Measurements from ENCODE around the gene ABTB1.

The ABTB1 gene

GRCh38 chr3:127660621-127661251, 12.0 kb upstream of the ABTB1 start:
- DNase-seq = no peak
- no peaks in the 10 kb centered on the region for H3K36me3 Mint-ChIP-seq (ENCODE audit: low read depth)
- peaks cover 2% of the 10 kb centered on the region for H3K27me3 Mint-ChIP-seq
- H3K9me3 Mint-ChIP-seq = no peaks in the 10 kb centered on the region
- H3K4me1 Mint-ChIP-seq = no peaks in the 10 kb centered on the region
- no peak overlapping the region for H3K27ac Mint-ChIP-seq
- no peak for ATAC-seq
- H3K4me3 Mint-ChIP-seq = no peak overlapping the region

DNA sequence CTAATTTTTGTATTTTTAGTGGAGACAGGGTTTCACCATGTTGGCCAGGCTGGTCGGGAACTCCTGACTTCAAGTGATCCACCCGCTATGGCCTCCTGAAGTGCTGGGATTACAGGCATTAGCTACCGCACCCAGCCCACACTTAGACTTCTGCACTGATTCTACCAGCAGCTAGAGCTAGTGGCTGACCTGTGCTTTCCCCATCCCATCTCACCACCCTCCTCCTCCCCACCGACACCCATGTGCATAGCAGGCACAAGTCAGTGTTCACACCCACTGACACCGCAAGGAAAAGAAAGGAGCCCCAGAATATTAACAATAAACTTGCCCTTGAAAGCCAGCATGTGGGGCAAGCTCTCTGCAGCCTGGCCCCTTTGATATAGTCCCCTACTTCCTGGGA, 11.2 kb upstream of the ABTB1 start:
- no peak overlapping the region for H3K27ac Mint-ChIP-seq

DNA sequence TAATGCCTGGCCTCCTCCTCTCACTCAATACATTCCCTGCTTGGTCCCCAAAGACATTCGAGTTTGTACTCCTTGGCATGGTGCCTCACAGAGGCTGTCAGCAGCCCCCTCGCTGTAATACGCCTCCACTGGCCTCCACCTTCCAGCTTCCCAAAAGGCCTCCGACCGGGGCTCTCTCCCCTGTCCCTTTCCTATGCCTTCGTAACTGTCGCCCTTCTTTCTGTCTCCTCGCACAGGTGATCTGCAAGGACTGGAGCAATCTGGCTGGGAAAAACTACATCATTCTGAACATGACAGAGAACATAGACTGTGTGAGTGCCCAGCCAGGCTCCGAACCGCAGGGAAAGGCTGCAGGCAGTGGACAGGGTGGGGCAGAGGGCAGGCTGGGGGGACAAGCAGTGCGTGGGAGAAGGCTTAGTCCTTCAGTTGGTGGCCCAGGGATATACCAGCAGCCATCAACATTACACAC, 10.7 kb upstream of the ABTB1 start:
- no peaks in the 10 kb centered on the region for H3K9me3 Mint-ChIP-seq
- no peak for DNase-seq
- H3K4me1 Mint-ChIP-seq = no peaks in the 10 kb centered on the region
- no peak overlapping the region for H3K4me3 Mint-ChIP-seq
- no peak for ATAC-seq
- no peak overlapping the region for H3K27ac Mint-ChIP-seq
- peaks cover 2% of the 10 kb centered on the region for H3K27me3 Mint-ChIP-seq
- H3K36me3 Mint-ChIP-seq (ENCODE audit: low read depth) = no peaks in the 10 kb centered on the region

More for the DNA sequence above, 11.2 kb upstream of the ABTB1 start:
- DNase-seq (no peak), ATAC-seq (no peak)
- Mint-ChIP-seq H3K27me3 (peaks cover 2% of the 10 kb centered on the region), H3K9me3 (no peaks in the 10 kb centered on the region), H3K4me1 (no peaks in the 10 kb centered on the region), H3K4me3 (no peak overlapping the region), H3K36me3 (ENCODE audit: low read depth) (no peaks in the 10 kb centered on the region)

DNA sequence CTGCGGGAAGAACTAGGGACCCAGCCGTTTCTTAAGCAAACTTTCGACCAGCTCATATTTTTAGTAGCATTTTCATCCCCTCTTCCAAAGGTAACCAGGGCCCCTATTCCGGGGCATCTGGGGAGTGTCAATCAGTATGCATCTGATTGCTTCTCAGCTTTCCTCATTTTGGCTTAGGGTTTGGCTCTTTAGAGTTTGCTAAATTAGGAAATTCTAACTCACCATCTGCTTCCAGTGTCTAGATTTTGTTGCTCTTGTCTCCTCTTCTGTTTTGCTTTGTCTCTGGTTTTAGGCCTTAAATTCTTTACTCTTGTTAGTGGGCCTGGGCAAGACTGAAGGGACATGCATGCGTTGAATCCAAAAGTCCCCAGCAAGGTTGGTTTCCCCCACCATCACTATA, 9.6 kb upstream of the ABTB1 start:
- no peak overlapping the region for H3K27ac Mint-ChIP-seq
- H3K36me3 Mint-ChIP-seq (ENCODE audit: low read depth) = no peaks in the 10 kb centered on the region
- no peak overlapping the region for H3K4me3 Mint-ChIP-seq
- ATAC-seq (no peak), DNase-seq (no peak)
- no peaks in the 10 kb centered on the region for H3K9me3 Mint-ChIP-seq
- no peaks in the 10 kb centered on the region for H3K4me1 Mint-ChIP-seq
- H3K27me3 Mint-ChIP-seq = peaks cover 2% of the 10 kb centered on the region

- ATAC-seq (no peak), DNase-seq (no peak)
- no peaks in the 10 kb centered on the region for H3K4me1 Mint-ChIP-seq
- no peak overlapping the region for H3K4me3 Mint-ChIP-seq
- H3K9me3 Mint-ChIP-seq = no peaks in the 10 kb centered on the region
- H3K27me3 Mint-ChIP-seq = no peaks in the 10 kb centered on the region
- no peak overlapping the region for H3K27ac Mint-ChIP-seq
- H3K36me3 Mint-ChIP-seq (ENCODE audit: low read depth) = no peaks in the 10 kb centered on the region
Observed at GRCh38 chr3:127665165-127665564, 7.6 kb upstream of the ABTB1 start.

- DNase-seq = no peak
- ATAC-seq = no peak
- Mint-ChIP-seq H3K27me3 (no peaks in the 10 kb centered on the region), H3K4me3 (no peak overlapping the region), H3K9me3 (no peaks in the 10 kb centered on the region), H3K27ac (no peak overlapping the region), H3K36me3 (ENCODE audit: low read depth) (no peaks in the 10 kb centered on the region), H3K4me1 (no peaks in the 10 kb centered on the region)
Observed at GRCh38 chr3:127665586-127665985, 7.2 kb upstream of the ABTB1 start.

GRCh38 chr3:127666676-127667075, 6.1 kb upstream of the ABTB1 start:
- H3K9me3 Mint-ChIP-seq = no peaks in the 10 kb centered on the region
- no peak overlapping the region for H3K4me3 Mint-ChIP-seq
- H3K27ac Mint-ChIP-seq = no peak overlapping the region
- no peaks in the 10 kb centered on the region for H3K36me3 Mint-ChIP-seq (ENCODE audit: low read depth)
- H3K4me1 Mint-ChIP-seq = peaks cover 2% of the 10 kb centered on the region
- ATAC-seq (no peak), DNase-seq (no peak)
- no peaks in the 10 kb centered on the region for H3K27me3 Mint-ChIP-seq

- DNase-seq (no peak), ATAC-seq (no peak)
- Mint-ChIP-seq H3K4me3 (no peak overlapping the region), H3K4me1 (peaks cover 4% of the 10 kb centered on the region), H3K27me3 (no peaks in the 10 kb centered on the region), H3K27ac (no peak overlapping the region), H3K36me3 (ENCODE audit: low read depth) (no peaks in the 10 kb centered on the region), H3K9me3 (no peaks in the 10 kb centered on the region)
Observed at GRCh38 chr3:127667119-127667681, 5.6 kb upstream of the ABTB1 start.

DNA sequence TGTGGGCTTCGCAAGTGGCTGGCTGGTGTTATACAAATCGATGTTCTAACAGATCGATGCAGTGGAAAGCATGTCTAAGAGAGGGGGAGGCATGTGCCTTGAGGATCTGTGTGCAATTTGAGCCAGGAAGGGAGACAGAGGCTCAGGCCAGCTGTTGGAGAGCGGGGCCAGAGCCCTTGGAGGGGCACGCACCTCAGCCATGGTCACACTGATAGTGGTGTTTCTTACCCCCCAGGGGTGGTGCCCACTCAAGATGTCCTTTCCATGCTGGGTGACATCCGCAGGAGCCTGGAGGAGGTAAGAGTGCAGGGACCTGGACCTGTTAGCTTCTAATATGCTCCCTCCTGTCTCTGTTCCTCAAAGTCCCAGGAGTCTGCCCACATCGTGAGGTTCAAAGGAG, 3.8 kb upstream of the ABTB1 start:
- Mint-ChIP-seq H3K4me1 (peaks cover 9% of the 10 kb centered on the region), H3K27me3 (no peaks in the 10 kb centered on the region), H3K36me3 (ENCODE audit: low read depth) (no peaks in the 10 kb centered on the region), H3K27ac (no peak overlapping the region), H3K4me3 (no peak overlapping the region), H3K9me3 (no peaks in the 10 kb centered on the region)
- no peak for DNase-seq
- ATAC-seq = no peak

DNA sequence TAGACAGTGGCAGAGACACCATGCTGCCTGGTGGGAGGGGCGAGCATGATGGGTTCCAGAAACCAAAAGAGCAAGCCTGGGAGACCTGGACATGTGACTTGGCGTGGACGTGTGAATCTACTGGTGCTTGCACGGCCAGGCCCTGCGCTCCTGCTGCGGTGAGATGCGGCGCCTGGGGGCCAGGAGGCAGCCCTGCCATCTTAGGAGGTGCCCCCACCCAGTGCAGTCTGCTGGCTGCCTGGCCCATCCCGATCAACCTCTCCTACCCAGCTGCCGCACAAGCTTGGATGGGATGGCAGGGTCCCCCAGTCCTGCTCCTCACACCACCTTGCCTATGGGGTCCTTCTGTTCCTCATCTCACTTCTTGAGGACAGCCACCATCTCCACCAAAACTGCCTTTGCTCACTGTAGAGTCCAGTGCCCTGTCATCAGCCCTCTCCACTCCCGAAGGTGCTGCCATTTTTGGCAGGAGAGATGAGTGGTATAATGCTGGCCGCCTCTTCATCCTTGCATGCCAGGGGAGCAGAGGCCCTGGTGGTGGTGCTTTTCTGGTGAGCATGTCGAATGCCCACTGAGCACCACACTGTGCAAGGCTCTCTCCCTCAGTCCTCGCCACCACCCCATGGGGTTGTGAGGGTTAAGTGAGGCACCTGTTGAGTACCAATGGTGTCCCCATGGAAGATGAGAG, 3.1 kb upstream of the ABTB1 start:
- Mint-ChIP-seq H3K4me1 (peaks cover 16% of the 10 kb centered on the region), H3K9me3 (no peaks in the 10 kb centered on the region), H3K36me3 (ENCODE audit: low read depth) (no peaks in the 10 kb centered on the region), H3K27ac (no peak overlapping the region), H3K4me3 (no peak overlapping the region), H3K27me3 (no peaks in the 10 kb centered on the region)
- no peak for DNase-seq
- no peak for ATAC-seq

DNA sequence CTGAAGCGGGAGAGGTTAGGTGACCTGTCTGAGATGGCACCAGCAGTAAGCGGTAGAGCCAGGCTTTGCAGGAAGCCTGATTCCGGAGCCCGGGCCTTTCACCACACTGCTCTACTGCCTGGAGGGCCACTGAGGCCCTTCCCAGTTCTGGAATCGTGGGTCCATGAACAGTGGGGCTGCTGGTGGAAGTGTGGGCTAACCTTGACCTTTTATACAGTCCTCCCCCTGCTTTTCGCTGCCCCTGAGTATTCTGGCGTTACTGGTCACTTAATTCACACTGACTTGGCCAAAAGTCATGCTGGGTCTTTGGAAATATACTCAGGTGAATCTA, 2.6 kb upstream of the ABTB1 start:
- ATAC-seq (no peak), DNase-seq (no peak)
- Mint-ChIP-seq H3K4me3 (no peak overlapping the region), H3K36me3 (ENCODE audit: low read depth) (no peaks in the 10 kb centered on the region), H3K27me3 (no peaks in the 10 kb centered on the region), H3K9me3 (no peaks in the 10 kb centered on the region), H3K4me1 (peaks cover 19% of the 10 kb centered on the region), H3K27ac (no peak overlapping the region)

DNA sequence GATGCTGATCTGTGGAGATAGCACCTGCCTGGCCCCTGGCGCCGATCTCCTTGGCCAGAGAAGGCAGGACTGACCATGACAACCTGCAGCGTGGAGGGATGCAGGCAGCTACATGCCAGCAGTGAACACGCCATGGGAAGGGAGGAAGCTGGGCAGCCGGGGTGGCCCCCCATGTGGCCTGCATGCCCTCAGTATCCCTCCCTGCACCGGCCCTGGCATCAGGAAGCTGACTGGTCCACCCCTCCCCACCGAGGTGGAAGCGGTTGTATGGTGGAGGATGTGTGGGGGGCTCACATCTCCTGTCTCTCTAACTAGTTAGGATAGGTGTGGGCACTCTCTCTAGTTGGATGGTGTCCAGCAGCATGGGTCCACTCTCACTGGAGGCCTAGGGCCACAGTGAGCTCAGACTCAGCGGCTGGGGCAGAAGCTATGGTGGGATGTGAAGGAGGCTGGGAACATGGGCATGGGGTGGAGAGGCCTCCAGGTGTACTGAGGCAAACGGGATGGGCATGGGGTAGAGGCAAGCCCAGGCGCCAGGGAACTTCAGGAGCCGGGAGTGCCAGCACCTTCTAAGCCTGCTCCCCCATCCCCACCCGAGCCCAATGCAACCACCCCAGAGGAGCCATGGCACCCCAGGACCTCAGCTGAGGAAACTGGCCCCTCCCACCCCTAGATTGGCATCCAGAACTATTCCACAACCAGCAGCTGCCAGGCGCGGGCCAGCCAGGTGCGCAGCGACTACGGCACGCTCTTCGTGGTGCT, 1.8 kb upstream of the ABTB1 start:
- H3K4me1 Mint-ChIP-seq = peaks cover 19% of the 10 kb centered on the region
- H3K36me3 Mint-ChIP-seq (ENCODE audit: low read depth) = no peaks in the 10 kb centered on the region
- DNase-seq = no peak
- H3K4me3 Mint-ChIP-seq = peak overlapping the region; percentile 88
- no peak for ATAC-seq
- H3K9me3 Mint-ChIP-seq = no peaks in the 10 kb centered on the region
- peak overlapping the region; percentile 90 for H3K27ac Mint-ChIP-seq
- no peaks in the 10 kb centered on the region for H3K27me3 Mint-ChIP-seq

GRCh38 chr3:127671523-127672428, 976 bp upstream of the ABTB1 start:
- H3K4me1 Mint-ChIP-seq = peaks cover 19% of the 10 kb centered on the region
- H3K4me3 Mint-ChIP-seq = peak overlapping the region; percentile 88
- no peaks in the 10 kb centered on the region for H3K9me3 Mint-ChIP-seq
- DNase-seq (peak; percentile 47), ATAC-seq (peak; percentile 15)
- H3K27me3 Mint-ChIP-seq = no peaks in the 10 kb centered on the region
- no peaks in the 10 kb centered on the region for H3K36me3 Mint-ChIP-seq (ENCODE audit: low read depth)
- H3K27ac Mint-ChIP-seq = peak overlapping the region; percentile 90

Data from activated naive CD8-positive, alpha-beta T cell treated with anti-CD3 and anti-CD28 coated beads, Interleukin-2, amount 50 U/mL, for 24 hours (primary cell).